Measurements from ENCODE around the gene SMIM35. TPM values are rescaled to one million over a fixed set of nuclear protein-coding genes. Genes with fewer than 3 reads are reported as not detected.

Gene SMIM35
- total and polyA plus RNA-seq, 9 donors: 0.08 TPM; not detected in 8

- intact Hi-C loops (cut with DNase I): no loop called here
Observed at GRCh38 chr11:118060869-118061268, 25.9 kb downstream of the SMIM35 start.

GRCh38 chr11:118060081-118060661 lies 26.6 kb downstream of the SMIM35 start:
- no peaks in the 10 kb centered on the region for H3K4me1 ChIP-seq (ENCODE audit: insufficient read depth)
- no peaks in the 10 kb centered on the region for H3K27me3 ChIP-seq
- DNase-seq: no peak
- intact Hi-C loops (cut with DNase I): no loop called here
- WGBS, 3 donors: 77 to 85% (median 82%) methylated on average over 10 of the region's 10 CpGs
- no peaks in the 10 kb centered on the region for H3K36me3 ChIP-seq
- H3K9me3 ChIP-seq: no peaks in the 10 kb centered on the region
- no peak overlapping the region for H3K27ac ChIP-seq
- H3K4me3 ChIP-seq: no peak overlapping the region
- no peak for TF ChIP-seq CTCF (IDR thresholded peaks at IDR 0.05)
- no peak for TF ChIP-seq POLR2A (IDR thresholded peaks at IDR 0.05)
- no peak for TF ChIP-seq EP300 (IDR thresholded peaks at IDR 0.05)

More at GRCh38 chr11:118060869-118061268, 25.9 kb downstream of the SMIM35 start:
- Histone ChIP-seq H3K36me3 (no peaks in the 10 kb centered on the region), H3K27ac (no peak overlapping the region), H3K9me3 (no peaks in the 10 kb centered on the region), H3K4me1 (ENCODE audit: insufficient read depth) (no peaks in the 10 kb centered on the region), H3K4me3 (no peak overlapping the region), H3K27me3 (no peaks in the 10 kb centered on the region)
- no peak for DNase-seq
- WGBS, 3 donors: 70 to 76% (median 71%) methylated on average over 7 of the region's 7 CpGs
- TF ChIP-seq EP300 (IDR thresholded peaks at IDR 0.05) (no peak), POLR2A (IDR thresholded peaks at IDR 0.05) (no peak), CTCF (IDR thresholded peaks at IDR 0.05) (no peak)

- TF ChIP-seq POLR2A (IDR thresholded peaks at IDR 0.05): no peak
- no peak for TF ChIP-seq EP300 (IDR thresholded peaks at IDR 0.05)
- TF ChIP-seq CTCF (IDR thresholded peaks at IDR 0.05): no peak
- H3K9me3 ChIP-seq: no peaks in the 10 kb centered on the region
- no peak overlapping the region for H3K27ac ChIP-seq
- H3K4me1 ChIP-seq (ENCODE audit: insufficient read depth): no peaks in the 10 kb centered on the region
- no peaks in the 10 kb centered on the region for H3K36me3 ChIP-seq
- 86 to 91% (median 89%) methylated on average over 11 of the region's 11 CpGs for WGBS, 3 donors
- no peaks in the 10 kb centered on the region for H3K27me3 ChIP-seq
- intact Hi-C loops (cut with DNase I): loop anchor here in 1 of 4 donors (5.0 to 10.0 kb wide), 2 partner anchors 262 to 625 kb away; partner anchors contain the start of gene DSCAML1
- no peak for DNase-seq
- H3K4me3 ChIP-seq: no peak overlapping the region
Observed at GRCh38 chr11:118059246-118059940, 27.4 kb downstream of the SMIM35 start.

- no peak for DNase-seq
- no peaks in the 10 kb centered on the region for H3K9me3 ChIP-seq
- no peaks in the 10 kb centered on the region for H3K36me3 ChIP-seq
- WGBS, 3 donors: 82 to 87% (median 85%) methylated on average over 20 of the region's 20 CpGs
- TF ChIP-seq EP300 (IDR thresholded peaks at IDR 0.05) (no peak), CTCF (IDR thresholded peaks at IDR 0.05) (no peak), POLR2A (IDR thresholded peaks at IDR 0.05) (no peak)
- H3K4me3 ChIP-seq: no peak overlapping the region
- no peaks in the 10 kb centered on the region for H3K4me1 ChIP-seq (ENCODE audit: insufficient read depth)
- no peak overlapping the region for H3K27ac ChIP-seq
- no peaks in the 10 kb centered on the region for H3K27me3 ChIP-seq
- intact Hi-C loops (cut with DNase I): loop anchor here in 1 of 4 donors (5.0 to 10.0 kb wide), 2 partner anchors 261 to 624 kb away; partner anchors contain the start of gene DSCAML1
Observed at GRCh38 chr11:118058311-118059245, 28.2 kb downstream of the SMIM35 start.
